Upper lobe of right lung (tissue), 1 donor: Measurements from ENCODE around the gene HAX1. TPM values are rescaled to one million over a fixed set of nuclear protein-coding genes. Genes with fewer than 3 reads are reported as not detected.

Source experiments
- ATAC-seq: fragments of 200-7000 bp; cut with Tn5 transposase; one replicate; pipeline ENCODE4 v1.9.1; 2020; ENCODE audit warnings: mild to moderate bottlenecking, moderate library complexity
- DNase-seq: peaks from one replicate; pipeline ENCODE4 v3.0.0-alpha.2; 2020
- H3K27ac ChIP-seq: fragments of 200-600 bp; one replicate; pipeline ENCODE4 v1.8.0; 2022
- H3K27me3 ChIP-seq: fragments of 200-600 bp; one replicate; pipeline ENCODE4 v1.8.0; 2022; ENCODE audit warnings: mild to moderate bottlenecking
- H3K36me3 ChIP-seq: fragments of 200-600 bp; one replicate; pipeline ENCODE4 v1.8.0; 2022
- H3K4me1 ChIP-seq: fragments of 200-600 bp; one replicate; pipeline ENCODE4 v1.8.0; 2022
- H3K4me3 ChIP-seq: fragments of 200-600 bp; one replicate; pipeline ENCODE4 v1.8.0; 2022; ENCODE audit warnings: mild to moderate bottlenecking
- H3K9me3 ChIP-seq: fragments of 200-600 bp; one replicate; pipeline ENCODE4 v1.8.0; 2022
- CTCF ChIP-seq: fragments of 200-600 bp; IDR thresholded peaks from one replicate; pipeline ENCODE4 v1.8.0; 2022; ENCODE audit warnings: antibody characterized with exemption
- intact Hi-C: fragments of 100-400 bp; cut with DNase I; formaldehyde crosslinking; loops from one replicate; pipeline ENCODE4 v1.11.0; 2022
- total RNA-seq: library from RNA; stranded (reverse); fragmentation: NEBNext Ultra II Directional; extraction: Animal tissue kit (Norgen Biotek cat#: 25700); gene quantifications from one replicate; pipeline ENCODE4 v1.2.1, GENCODE V29; 2021
- donor health status: DM: no; HTN: yes; CAD: no; lungs with severe emphysema.

HAX1 gene
- total RNA-seq, 1 donor from 2014 or later: 78.2 TPM

DNA sequence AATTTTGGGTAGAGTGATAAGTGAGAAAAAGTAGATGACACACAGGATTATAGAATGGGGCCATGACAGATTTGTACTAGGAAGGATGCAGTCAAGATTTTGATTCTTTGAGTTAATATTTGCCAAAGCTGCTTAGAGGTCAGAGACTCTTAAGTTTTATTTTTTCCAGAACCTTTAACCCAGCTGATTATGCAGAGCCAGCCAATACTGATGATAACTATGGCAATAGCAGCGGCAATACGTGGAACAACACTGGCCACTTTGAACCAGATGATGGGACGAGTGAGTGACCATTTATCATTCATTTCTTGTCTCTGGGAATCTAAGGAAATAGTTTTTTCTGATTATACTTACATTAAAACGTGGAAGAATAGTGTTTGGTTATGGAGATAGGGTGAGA is 35.6 kb upstream of the HAX1 start:
- DNase-seq (no peak), ATAC-seq (no peak)
- Histone ChIP-seq H3K9me3 (no peaks in the 10 kb centered on the region), H3K4me1 (no peaks in the 10 kb centered on the region), H3K4me3 (no peak overlapping the region), H3K27me3 (no peaks in the 10 kb centered on the region), H3K27ac (no peak overlapping the region), H3K36me3 (peaks cover 98% of the 10 kb centered on the region)
- intact Hi-C loops: no loop called here
- no peak for TF ChIP-seq CTCF

DNA sequence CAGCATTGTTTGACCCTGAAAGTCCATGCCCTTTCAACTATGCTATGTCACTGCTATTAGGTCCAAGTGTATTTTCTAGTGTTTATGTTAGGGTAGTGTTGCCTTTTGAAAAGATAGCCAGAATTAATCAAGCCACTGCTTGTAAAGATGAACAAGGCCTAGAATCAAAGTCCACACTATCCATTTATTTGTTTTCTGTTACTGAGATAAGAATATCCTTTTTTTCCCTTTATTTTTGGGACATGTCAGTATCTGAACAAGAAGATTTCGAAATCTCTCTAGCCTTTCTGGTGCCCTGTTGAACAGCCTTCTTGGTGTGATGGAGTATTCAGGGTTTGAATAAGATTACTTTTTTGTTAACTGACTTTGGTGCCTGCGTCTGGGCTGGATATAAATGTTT is 35.0 kb upstream of the HAX1 start:
- DNase-seq: no peak
- peaks cover 98% of the 10 kb centered on the region for H3K36me3 ChIP-seq
- intact Hi-C loops: no loop called here

GRCh38 chr1:154237880-154238506 is 34.4 kb upstream of the HAX1 start:
- H3K9me3 ChIP-seq: no peaks in the 10 kb centered on the region
- H3K4me3 ChIP-seq: no peak overlapping the region
- H3K27me3 ChIP-seq: no peaks in the 10 kb centered on the region
- no peak for DNase-seq
- intact Hi-C loops: no loop called here
- ATAC-seq: no peak
- H3K4me1 ChIP-seq: no peaks in the 10 kb centered on the region
- no peak for TF ChIP-seq CTCF
- H3K27ac ChIP-seq: no peak overlapping the region
- peaks cover 99% of the 10 kb centered on the region for H3K36me3 ChIP-seq

More for the DNA sequence above, 35.0 kb upstream of the HAX1 start:
- Histone ChIP-seq H3K27me3 (no peaks in the 10 kb centered on the region), H3K4me1 (no peaks in the 10 kb centered on the region), H3K4me3 (no peak overlapping the region), H3K27ac (no peak overlapping the region), H3K9me3 (no peaks in the 10 kb centered on the region)
- TF ChIP-seq CTCF: no peak
- ATAC-seq: no peak

- no peak for TF ChIP-seq CTCF
- DNase-seq: no peak
- intact Hi-C loops: no loop called here
- no peaks in the 10 kb centered on the region for H3K27me3 ChIP-seq
- H3K9me3 ChIP-seq: no peaks in the 10 kb centered on the region
- H3K4me1 ChIP-seq: no peaks in the 10 kb centered on the region
- H3K36me3 ChIP-seq: peaks cover 100% of the 10 kb centered on the region
- H3K27ac ChIP-seq: no peak overlapping the region
- no peak for ATAC-seq
- H3K4me3 ChIP-seq: no peak overlapping the region
Measured at GRCh38 chr1:154239491-154239890, 32.9 kb upstream of the HAX1 start.

GRCh38 chr1:154240294-154240833 is 32.1 kb upstream of the HAX1 start:
- ATAC-seq (no peak), DNase-seq (no peak)
- no peak overlapping the region for H3K4me3 ChIP-seq
- intact Hi-C loops: no loop called here
- no peaks in the 10 kb centered on the region for H3K4me1 ChIP-seq
- H3K27ac ChIP-seq: no peak overlapping the region
- peaks cover 100% of the 10 kb centered on the region for H3K36me3 ChIP-seq
- H3K27me3 ChIP-seq: no peaks in the 10 kb centered on the region
- no peaks in the 10 kb centered on the region for H3K9me3 ChIP-seq
- no peak for TF ChIP-seq CTCF
